GM19395 (cell line): ENCODE measurements around the gene KCNMA1.

Experiments used
- ATAC-seq: cut with Tn5 transposase; IDR thresholded peaks from one replicate; pipeline ENCODE4 v1.9.1; 2021; ENCODE audit warnings: mild to moderate bottlenecking, moderate library complexity; ENCODE audit not compliant: unreplicated experiment

The KCNMA1 gene

DNA sequence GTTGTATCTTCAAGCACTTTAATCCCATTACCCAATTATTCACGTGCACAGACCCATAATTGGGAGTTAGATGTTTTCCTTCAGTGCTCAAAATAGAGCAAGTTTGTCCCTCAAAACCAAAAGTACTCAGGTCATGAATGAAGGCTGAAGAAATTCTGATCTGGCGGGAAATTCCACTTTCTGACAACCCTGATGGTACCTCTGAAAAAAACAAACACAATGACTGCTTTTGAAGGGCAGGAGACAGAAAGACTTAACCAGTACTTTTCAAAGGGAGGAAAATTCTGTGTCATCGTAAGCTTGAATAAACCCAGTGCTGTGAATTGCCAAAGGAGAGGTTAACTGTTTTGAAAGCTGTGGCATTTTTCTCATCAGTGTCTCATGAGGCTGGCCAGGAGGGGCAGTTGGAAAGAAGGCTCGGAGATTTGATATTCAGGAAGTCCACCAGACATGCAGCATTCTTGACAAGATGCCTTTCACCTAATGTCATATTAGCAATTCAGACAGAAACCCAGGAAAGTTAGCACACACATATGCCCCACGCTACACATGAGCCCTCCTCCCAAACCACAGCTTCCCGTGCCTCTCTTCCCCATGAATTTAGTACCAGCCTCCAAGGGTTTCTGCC is 347.0 kb downstream of the KCNMA1 start:
- no peak for ATAC-seq

DNA sequence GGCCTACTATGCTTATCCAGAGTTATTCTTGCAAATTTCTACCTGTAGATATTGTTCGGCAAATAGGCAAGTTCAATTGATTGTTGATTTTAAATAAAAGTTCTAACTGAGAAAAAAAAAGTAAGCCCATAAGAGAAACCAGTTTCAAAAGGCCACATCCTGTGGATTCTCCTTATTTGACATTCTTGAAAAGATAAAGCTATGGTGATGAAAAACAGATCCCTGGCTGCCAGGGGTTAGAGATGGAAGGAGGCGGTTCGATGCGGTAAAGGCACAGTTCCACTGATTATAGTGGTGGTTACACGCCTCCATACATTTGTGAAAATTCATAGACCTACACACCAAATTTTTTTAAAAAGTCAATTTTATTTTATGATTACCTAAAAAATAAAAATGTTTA is 347.8 kb downstream of the KCNMA1 start:
- ATAC-seq: no peak

DNA sequence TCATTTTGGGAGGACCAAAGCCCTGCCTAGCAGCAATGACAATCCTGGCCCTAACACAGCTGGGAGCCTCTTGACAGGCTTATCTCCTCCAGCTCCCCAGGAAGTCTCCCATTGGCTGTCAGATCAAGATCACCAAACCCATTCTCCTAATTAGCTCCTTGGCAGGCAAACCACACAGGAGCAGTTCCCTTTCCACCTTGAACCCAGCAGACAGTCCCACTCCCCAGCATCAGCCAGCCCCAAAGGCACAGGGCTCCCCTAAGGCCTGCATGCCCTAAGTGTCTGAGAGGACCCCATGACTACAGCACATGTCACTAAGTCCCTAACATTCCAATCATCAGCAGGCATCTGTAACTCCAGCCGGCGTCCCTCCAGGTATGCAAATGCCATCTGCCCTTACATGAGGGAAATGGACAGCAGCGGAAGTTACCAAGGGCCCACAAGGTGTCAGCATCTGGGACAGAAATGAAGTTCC is 348.5 kb downstream of the KCNMA1 start:
- no peak for ATAC-seq

DNA sequence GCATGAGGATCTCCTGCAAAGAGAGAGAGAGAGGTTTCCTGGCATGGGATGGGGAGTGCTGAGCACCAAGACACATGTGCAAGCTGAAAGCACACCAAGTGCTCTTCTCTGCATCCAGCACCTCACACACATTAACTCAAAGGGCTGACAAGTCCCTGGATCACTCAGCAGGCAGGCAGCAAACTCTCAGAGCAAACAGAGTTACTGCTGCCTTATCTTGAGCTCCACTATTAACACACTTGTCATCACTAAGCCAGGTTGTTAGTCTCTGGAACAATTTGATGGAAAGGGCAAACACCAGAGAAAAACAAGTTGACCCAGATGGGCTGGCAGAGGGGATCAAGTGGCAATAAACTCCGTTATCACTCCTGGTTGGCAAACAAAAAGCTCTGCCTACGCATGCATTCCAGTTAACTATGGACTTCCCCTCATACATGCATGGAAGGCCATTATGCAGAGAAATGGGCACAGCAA is 349.9 kb downstream of the KCNMA1 start:
- no peak for ATAC-seq

DNA sequence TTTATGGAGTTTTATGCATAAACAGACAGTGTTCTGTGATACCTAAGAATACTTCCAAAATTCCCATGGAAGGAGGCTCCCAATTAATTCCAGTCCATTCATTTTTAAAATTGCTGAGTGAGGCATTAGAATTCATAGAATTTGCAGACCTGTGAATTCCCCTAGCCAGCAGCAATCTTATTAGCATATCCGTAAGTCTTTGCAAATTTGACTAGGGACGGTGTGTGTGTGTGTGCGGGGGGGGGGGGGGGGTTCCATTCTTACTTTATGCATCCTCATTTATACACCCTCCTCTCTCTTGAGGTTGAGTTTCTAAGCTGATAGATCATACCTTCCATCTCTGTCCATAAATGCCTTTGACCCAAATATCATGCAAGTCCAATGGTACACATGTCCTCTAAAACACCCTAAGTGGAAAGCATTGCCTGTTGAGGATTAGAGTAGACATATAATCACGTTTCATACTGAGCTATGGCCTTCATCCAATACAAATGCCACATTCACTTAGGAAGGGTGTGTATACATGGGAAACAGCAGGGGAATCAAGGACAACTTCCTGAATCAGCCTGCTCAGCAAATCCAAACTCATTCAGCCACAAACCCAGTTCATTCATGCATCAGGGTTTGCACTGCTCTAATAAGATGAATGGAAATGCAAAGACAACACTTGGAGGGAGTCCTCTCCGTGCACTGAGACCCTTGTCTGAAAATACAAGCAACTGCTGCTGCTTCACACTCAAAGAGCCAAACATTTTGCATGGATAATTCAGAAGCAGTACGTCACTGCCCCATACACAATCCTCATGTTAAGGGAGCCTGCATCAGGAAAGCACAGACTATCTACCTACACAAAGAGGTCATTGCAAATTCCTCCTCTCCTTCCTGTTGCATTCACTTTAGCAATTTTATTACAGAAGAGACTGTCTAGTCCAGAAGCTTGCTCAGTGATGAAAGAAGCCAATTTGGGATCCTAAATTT is 350.8 kb downstream of the KCNMA1 start:
- no peak for ATAC-seq

DNA sequence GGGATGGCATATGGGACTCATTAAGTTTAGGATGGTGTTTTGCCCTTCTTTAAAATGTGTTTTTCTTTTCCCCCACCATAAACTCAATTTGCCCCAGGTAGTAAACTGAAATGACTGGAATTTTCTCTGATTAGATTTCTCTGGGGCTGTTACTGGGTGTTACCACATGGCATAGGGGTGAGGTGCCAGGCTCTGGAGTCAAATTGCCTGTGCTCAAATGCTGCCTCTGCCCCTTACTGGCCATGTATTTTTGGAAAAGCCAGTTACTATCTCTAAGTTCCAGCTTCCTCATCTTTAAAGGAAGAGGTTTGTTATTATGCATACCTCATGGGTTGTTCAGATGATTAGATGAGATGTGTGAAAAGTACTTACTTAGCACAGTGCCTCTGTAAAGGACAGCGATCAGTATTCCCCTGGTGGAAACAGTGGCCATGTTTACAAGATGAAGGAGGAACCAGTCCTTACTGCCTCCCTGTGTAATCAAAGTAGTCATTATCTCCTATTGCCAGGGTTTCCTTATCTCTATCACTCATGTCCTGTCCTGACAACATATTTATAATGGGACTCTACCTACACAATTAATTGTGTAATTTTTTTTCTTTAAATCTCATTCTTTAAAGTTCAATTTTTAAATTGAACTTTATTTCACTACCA is 352.0 kb downstream of the KCNMA1 start:
- no peak for ATAC-seq

DNA sequence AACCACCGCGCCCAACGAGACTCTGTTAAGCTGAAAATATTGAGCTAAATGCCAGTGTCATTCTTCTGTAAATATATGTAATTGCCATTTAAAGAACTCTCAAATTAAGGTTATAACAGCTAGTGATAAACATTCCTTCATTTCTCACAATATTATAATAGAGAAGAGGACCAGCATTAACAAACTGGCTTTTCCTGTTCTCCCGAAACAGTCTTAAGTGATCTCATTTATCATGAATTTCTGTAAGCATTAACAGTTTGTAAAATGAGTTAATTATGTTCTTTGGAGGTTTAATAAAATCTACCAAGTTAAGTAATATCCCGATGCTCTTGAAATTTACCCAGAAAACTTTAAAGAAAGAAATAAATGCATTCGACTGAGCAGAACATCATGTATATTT is 352.8 kb downstream of the KCNMA1 start:
- ATAC-seq: no peak

DNA sequence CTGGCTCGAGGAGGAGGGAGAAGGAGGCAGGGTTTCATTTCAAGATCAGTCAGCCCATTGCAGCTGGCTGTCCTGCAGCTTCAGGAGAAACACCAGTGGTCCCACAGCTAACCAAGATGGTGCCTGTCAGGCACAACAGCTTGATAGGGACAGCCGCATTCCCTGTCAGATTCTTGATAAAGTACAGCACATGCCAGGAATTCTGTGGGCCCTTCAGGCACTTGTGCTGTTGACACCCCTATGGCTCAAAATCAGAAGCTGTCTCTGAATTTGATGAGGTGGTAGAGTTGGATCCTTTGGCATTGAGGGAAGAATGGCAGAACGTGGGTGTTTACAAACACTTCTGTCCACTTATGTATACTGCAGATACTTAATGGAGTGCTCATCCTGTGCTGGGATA is 354.3 kb downstream of the KCNMA1 start:
- ATAC-seq: no peak

DNA sequence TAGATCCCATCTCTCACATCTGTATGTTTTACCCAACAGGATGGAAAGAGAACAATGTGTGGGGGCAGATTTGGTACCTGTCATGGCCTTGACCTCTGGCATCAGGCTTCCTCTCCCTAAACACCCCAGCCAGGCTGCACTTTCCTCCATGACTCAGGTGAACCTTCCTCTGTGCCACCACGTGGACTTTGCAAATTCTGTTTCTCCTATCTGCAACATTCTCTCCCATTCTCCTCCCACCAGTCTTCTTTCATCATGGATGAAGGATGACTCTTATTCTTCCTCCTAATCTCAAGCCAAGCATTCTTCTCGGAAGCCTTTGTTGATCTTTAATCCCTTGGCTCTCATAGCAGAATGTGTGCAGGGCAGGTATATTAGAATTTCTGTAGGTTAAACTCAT is 355.4 kb downstream of the KCNMA1 start:
- ATAC-seq: no peak

DNA sequence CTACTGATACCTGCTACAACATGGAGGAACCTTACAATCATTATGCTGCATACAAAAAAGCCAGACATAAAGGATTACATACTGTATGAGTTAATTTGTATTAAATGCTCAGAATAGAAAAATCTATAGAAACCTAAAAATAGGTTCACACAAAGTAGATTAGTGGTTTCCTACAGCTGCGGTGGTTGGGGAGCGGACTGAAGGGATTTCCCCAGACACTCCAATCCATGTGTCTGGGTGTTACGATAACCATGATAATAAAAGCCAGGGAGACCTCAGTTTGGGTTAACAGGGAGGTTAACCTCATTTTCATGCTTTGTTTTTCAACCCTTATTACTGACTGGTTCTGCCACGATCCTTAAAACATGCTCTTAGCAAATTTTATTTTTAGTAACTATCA is 355.9 kb downstream of the KCNMA1 start:
- no peak for ATAC-seq

DNA sequence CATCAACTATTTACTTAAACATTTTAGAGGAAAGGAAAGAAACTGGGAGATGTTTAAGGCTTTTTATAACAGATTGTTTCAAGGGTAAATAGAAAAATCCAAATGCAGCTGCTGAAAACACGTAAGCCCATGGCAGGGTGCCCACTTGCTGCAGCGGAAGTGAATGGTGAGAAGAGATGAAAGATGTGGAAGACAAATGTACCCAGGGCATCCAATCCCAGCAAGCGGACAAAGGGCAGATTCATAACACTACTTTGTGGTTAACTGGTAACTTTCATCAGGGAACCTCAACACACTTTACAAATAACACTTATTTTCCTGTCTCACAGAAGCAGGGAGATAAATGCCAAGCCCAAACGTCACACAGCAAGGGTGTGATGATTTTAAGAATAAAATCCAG is 358.4 kb downstream of the KCNMA1 start:
- no peak for ATAC-seq

DNA sequence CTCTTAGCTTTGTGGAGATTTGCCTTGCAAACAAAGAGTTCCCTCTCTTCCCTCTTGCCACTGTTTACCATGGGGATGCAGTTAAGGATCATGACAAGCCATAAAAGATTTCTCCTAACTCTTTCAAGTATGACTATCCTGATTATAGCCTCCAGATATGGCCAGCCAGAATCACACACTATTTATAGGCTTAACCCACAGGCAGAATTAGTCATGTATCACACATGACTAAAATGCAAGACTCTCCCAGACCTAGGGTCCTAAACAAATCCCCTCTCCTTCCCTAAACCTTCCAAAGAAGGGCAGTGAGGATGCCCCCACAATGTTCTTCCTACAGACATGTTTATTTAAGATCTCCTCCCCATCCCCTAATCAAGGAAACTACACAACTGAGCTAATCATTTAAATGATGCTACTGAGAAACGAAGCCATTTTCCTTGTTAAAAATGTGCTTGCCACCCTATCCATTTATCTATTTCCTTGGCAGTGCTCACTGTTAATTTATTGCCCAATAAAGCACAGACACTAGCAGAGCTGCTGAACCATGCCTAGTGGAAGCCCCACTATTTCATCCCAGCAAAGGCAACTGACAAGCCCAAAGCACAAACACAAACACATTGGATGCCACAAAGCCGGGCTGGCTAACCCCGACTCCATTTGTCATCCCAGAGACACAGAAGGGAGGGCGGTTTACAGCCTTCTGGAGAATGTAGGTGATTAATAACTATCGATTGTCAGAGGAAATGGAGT is 363.4 kb downstream of the KCNMA1 start:
- ATAC-seq: no peak

DNA sequence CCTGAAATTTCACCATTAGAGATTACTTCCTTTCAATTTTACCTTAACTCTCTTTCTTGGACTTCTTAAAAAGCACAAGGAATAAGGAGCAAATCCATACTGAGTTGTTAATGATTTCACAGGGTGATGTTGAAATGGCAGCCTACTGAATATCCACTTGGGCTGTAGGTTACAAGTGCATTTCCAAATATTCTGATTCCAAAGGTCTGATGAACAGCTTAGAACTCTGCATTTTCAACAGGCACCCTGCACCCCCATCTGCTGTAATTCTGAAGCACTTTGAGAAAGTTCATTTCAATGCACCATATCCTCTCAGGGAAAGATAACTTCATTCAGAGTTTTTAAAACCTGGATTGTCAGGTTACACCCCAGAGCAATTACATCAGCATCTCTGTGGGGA is 368.4 kb downstream of the KCNMA1 start:
- no peak for ATAC-seq

DNA sequence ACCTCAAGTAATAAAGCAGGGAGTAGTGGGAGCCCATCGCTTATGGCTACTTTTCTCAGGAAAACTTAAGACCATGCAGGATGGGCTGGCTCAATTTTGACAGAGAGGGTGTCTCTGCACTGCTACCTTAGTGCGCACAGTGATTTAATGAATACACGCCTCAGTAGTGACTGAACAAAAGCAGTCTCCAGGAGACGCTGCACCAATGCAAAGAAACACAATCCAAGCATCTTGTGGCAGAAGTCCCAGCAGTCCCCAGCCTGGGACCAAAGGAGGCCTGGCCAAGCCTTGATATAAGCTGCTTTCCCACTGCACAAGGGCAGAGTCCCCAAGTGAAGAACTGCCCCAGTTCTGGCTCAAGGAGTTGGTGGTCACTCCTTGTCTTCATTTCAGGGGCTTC is 368.9 kb downstream of the KCNMA1 start:
- ATAC-seq: no peak

DNA sequence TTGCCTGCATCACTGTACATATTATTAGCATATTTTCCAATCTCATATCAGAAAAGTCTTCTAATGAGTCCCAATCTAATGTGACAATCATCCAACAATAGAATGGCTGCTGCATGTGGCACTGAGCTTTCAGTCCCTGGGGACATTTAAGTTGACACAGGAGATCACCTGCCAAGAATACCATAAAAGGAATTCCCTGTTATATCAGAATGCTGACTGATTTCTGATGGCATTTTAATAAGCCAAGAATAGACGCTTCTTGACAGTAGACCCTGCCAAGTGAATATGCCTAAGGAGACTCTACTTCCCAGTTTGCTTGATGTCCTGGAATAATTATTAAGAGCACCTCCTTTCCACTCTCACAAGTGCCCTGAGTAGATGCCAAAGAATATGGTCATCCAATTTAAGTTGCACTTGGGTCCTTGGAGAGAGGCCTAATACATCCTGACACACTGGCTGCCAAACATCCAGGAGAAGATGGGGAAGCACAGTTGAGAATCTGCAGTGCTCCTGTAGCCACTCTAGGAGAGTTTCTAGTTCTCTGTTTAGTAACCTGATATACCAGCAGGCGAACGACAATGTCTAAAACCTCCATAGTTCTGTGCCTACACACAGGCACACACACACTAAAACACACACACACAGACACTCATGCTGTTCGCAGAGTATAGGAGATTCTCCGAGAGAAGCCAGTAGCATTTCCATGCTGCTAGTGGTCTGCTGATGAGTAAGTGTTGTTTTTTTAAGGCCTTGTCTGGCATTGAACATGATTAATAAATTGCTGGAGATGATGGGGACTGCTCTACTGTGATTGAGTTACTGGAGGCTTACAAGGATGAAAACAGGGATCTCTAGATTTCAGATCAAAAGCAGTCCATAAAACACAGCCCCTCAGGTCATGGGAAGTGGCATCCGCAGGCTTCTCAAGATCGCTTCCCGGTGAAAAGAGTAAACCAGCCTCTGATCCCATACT is 369.6 kb downstream of the KCNMA1 start:
- no peak for ATAC-seq

DNA sequence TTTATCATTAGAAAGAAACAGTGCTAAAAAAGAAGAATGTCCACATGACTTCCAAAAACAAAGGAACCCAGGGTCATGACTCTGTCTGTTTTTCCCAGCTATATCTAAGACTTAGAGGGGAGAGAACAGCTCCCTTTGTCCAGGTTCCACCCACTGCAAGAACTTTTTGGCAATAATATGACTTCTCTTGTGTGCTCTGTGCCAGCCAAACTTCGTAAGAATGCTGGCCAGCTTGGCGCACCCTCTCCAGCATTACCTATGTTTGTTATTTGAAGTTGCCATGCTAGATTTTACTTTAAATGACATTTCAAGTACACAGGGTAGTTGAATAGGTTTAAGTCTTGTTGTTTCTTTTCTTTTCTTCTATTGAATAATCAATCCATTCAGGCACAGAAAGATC is 371.4 kb downstream of the KCNMA1 start:
- ATAC-seq: no peak

DNA sequence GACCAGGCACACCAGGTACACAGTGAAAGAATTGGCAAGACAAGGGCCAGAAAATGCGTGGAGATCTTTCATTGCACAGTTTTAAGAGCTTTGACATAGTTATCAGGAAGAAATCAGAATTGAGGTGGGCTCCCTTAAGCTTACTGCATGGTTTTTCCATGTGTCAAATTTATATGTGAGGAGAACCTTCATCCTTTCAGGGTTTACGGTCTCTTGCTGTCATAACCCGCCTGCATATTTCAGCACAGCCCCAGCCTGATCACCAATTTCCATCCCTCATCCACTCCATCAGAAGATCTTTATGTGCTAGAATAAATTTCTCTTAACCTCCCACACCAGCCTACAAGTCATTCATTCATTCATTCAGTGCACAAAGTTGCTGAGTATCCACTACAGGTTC is 373.1 kb downstream of the KCNMA1 start:
- no peak for ATAC-seq

DNA sequence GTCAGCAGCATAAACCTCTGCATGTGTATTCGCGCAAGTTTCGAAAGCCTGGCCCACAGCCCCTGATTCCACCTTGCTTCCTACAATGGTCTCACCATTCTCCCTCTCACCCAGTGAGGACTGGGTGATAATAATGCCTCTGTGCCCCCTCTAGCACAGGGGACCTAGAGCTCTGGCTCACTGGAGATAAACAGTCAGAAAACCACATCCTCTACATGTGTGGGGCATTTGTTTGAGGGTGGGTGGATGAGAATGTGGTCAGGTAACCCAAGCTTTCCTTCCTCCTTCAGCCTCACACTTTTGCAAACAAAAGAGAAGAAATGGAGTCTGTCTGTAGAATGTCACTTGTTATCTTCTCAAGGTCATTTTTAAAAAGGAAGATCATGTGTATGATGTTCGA is 373.5 kb downstream of the KCNMA1 start:
- no peak for ATAC-seq

DNA sequence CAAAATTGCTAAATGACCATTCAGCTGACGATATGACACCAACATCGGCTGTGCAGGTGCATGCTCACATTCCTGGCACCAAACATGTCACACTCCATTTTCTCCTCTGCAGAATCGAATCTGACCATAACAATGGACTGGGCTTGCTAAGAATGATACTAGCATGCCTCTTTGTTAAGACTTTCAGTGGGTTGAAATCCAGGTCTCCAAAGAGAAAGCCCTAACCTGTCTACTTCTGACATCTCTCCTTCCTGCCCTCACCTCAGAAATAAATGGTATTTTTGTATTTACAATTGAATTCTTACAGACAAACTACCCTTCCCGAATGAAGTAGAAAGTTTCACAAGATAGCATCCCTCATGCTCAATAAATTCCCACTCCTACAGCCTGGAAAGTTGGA is 373.9 kb downstream of the KCNMA1 start:
- no peak for ATAC-seq

DNA sequence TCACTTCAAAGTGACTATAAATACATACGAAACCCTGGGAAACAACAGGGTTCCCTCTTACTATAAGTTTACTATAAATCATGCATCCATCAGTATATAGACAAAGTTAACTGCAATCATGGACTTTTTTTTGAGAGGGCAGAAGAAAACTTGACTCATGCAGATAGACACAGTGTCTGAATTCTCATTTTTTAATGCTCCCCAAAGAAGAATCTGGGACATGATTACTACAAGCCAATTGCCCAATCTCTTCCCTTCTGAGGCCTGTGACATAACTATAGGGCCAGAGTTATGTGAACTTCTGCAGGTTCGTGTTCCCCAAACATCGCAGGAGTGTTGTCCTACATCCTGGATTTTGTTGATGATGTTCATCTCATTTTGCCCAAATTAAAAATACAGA is 376.5 kb downstream of the KCNMA1 start:
- ATAC-seq: no peak
